GM06990 (cell line): ENCODE results near the gene PLA2R1.
A peak's percentile ranks its signal among the peaks of the same experiment; 100 is the strongest.

ENCODE experiments used
- DNase-seq: peaks from one replicate; pipeline ENCODE4 v3.0.0-alpha.2; 2011; ENCODE audit not compliant: insufficient read length; ENCODE audit errors: extremely low read depth
- H3K27me3 ChIP-seq: replicated peaks from 2 replicates; pipeline ENCODE4 v1.6.0; 2011; ENCODE audit warnings: low read length; ENCODE audit not compliant: control insufficient read depth, insufficient read depth
- H3K36me3 ChIP-seq: 2 replicates; pipeline ENCODE4 v1.5.1; 2011; ENCODE audit warnings: low read length; ENCODE audit not compliant: control insufficient read depth, insufficient read depth
- H3K4me3 ChIP-seq: replicated peaks from 2 replicates; pipeline ENCODE4 v1.5.1; 2011; ENCODE audit warnings: low read depth, mild to moderate bottlenecking, control low read depth, low read length
- TF ChIP-seq, protein P1 (sequence below): IDR thresholded peaks from 2 replicates; pipeline ENCODE4 v1.5.1; 2011; ENCODE audit warnings: low read length, control low read depth, mild to moderate bottlenecking, inconsistent platforms; ENCODE audit not compliant: insufficient read depth, poor library complexity, severe bottlenecking

Gene PLA2R1

GRCh38 chr2:159892990-159893810 lies 169.2 kb downstream of the PLA2R1 start:
- no peak overlapping the region for H3K4me3 ChIP-seq
- no peak for DNase-seq
- TF ChIP-seq, protein P1, sequence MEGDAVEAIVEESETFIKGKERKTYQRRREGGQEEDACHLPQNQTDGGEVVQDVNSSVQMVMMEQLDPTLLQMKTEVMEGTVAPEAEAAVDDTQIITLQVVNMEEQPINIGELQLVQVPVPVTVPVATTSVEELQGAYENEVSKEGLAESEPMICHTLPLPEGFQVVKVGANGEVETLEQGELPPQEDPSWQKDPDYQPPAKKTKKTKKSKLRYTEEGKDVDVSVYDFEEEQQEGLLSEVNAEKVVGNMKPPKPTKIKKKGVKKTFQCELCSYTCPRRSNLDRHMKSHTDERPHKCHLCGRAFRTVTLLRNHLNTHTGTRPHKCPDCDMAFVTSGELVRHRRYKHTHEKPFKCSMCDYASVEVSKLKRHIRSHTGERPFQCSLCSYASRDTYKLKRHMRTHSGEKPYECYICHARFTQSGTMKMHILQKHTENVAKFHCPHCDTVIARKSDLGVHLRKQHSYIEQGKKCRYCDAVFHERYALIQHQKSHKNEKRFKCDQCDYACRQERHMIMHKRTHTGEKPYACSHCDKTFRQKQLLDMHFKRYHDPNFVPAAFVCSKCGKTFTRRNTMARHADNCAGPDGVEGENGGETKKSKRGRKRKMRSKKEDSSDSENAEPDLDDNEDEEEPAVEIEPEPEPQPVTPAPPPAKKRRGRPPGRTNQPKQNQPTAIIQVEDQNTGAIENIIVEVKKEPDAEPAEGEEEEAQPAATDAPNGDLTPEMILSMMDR: no peak
- no peaks in the 10 kb centered on the region for H3K27me3 ChIP-seq
- no peaks in the 10 kb centered on the region; the same call in 1 of the 2 replicates for H3K36me3 ChIP-seq

GRCh38 chr2:159891917-159892730 lies 170.3 kb downstream of the PLA2R1 start:
- TF ChIP-seq, protein P1: no peak
- DNase-seq: no peak

GRCh38 chr2:159891267-159891588 lies 171.2 kb downstream of the PLA2R1 start:
- H3K27me3 ChIP-seq: no peaks in the 10 kb centered on the region
- H3K36me3 ChIP-seq: no peaks in the 10 kb centered on the region; the same call in none of the 2 replicates
- DNase-seq: no peak
- TF ChIP-seq, protein P1: no peak
- H3K4me3 ChIP-seq: no peak overlapping the region

More at GRCh38 chr2:159891917-159892730, 170.3 kb downstream of the PLA2R1 start:
- Histone ChIP-seq H3K36me3 (no peaks in the 10 kb centered on the region; the same call in none of the 2 replicates), H3K4me3 (no peak overlapping the region), H3K27me3 (no peaks in the 10 kb centered on the region)

DNA sequence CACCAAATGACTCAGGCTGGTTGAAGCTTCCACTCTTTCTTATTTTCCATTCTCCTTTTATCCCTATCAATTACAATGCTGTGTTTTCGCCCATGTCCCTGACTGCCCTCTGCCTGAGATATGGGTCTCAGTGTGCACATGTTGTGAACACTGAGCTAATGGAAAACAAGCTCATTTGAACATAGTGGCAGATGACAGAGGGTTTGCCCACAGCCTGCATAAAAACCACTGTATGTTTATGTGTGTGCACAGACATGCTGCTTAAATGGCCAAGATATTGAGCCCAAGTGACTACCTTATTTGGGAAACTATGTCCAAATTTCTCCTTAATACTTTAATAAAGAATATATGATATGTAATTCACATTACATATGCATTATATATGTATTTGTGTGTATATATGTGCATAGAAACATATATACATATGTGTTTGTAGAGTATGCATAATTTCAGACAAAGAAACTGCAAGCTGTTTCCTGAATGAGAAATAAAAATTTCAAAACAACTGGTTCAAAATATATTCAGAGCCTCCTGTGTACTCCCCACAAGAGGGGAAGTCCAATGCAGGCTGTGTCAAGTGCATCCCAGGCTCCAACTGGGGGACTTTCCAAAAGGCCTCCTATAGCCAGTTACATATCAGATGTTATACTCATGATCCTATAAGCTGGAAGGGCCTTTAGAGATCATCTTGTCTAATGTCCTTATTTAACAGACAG lies 171.7 kb downstream of the PLA2R1 start:
- TF ChIP-seq, protein P1: no peak
- DNase-seq: peak; percentile 49
- H3K27me3 ChIP-seq: no peaks in the 10 kb centered on the region
- no peak overlapping the region for H3K4me3 ChIP-seq
- no peaks in the 10 kb centered on the region; the same call in none of the 2 replicates for H3K36me3 ChIP-seq

GRCh38 chr2:159882130-159882745 lies 180.2 kb downstream of the PLA2R1 start:
- TF ChIP-seq, protein P1: no peak
- Histone ChIP-seq H3K36me3 (peaks cover 5% of the 10 kb centered on the region), H3K27me3 (no peaks in the 10 kb centered on the region), H3K4me3 (no peak overlapping the region)
- DNase-seq: no peak
